DOHH2 (cell line): ENCODE results near the gene TEX51.

Experiments
- H3F3A ChIP-seq: fragments of 200-600 bp; sonication (generic), shearing (Covaris generic); 2 replicates; pipeline ENCODE4 v1.6.0; 2016; ENCODE audit warnings: antibody characterized with exemption, mild to moderate bottlenecking; ENCODE audit not compliant: control insufficient read depth, insufficient read depth
- H3K27ac ChIP-seq: fragments of 200-600 bp; sonication (generic); 2 replicates; pipeline ENCODE4 v1.5.1; 2014; ENCODE audit warnings: low read depth, mild to moderate bottlenecking, low read length, moderate library complexity
- H3K27me3 ChIP-seq: fragments of 200-600 bp; sonication (generic); 2 replicates; pipeline ENCODE4 v1.6.1; 2014; ENCODE audit warnings: mild to moderate bottlenecking, low read length, mixed read lengths; ENCODE audit not compliant: control insufficient read depth
- H3K36me3 ChIP-seq: fragments of 200-600 bp; sonication (generic); 2 replicates; pipeline ENCODE4 v1.6.1; 2014; ENCODE audit warnings: mild to moderate bottlenecking, low read length, moderate library complexity, mixed read lengths; ENCODE audit not compliant: control insufficient read depth
- H3K4me1 ChIP-seq: fragments of 200-600 bp; sonication (generic); 2 replicates; pipeline ENCODE4 v1.6.1; 2014; ENCODE audit warnings: mild to moderate bottlenecking, low read length, mixed read lengths; ENCODE audit not compliant: control insufficient read depth
- H3K4me2 ChIP-seq: fragments of 200-600 bp; sonication (generic); 2 replicates; pipeline ENCODE4 v1.6.0; 2014; ENCODE audit warnings: mild to moderate bottlenecking, low read length, moderate library complexity
- H3K4me3 ChIP-seq: fragments of 200-600 bp; sonication (generic); 2 replicates; pipeline ENCODE4 v1.5.1; 2014; ENCODE audit warnings: mild to moderate bottlenecking, low read length, mixed read lengths
- H3K79me2 ChIP-seq: fragments of 200-600 bp; sonication (generic); 2 replicates; pipeline ENCODE4 v1.6.1; 2014; ENCODE audit warnings: mild to moderate bottlenecking, low read length, mixed read lengths; ENCODE audit not compliant: control insufficient read depth
- H3K9me2 ChIP-seq: fragments of 200-600 bp; sonication (generic); replicated peaks from 2 replicates; pipeline ENCODE4 v1.6.1; 2014; ENCODE audit warnings: mild to moderate bottlenecking, low read length, mixed read lengths; ENCODE audit not compliant: control insufficient read depth
- H3K9me3 ChIP-seq: fragments of 200-600 bp; sonication (generic); 2 replicates; pipeline ENCODE4 v1.6.1; 2014; ENCODE audit warnings: antibody characterized with exemption, low read length, mixed read lengths; ENCODE audit not compliant: control insufficient read depth, insufficient read depth
- H4K20me1 ChIP-seq: fragments of 200-600 bp; sonication (generic); 2 replicates; pipeline ENCODE4 v1.6.0; 2014; ENCODE audit warnings: low read depth, mild to moderate bottlenecking, antibody characterized with exemption, low read length, moderate library complexity; ENCODE audit not compliant: control insufficient read depth, insufficient read depth
- EZH2phosphoT487 ChIP-seq: fragments of 200-600 bp; sonication (generic); IDR thresholded peaks from 2 replicates; pipeline ENCODE4 v1.6.1; 2017; ENCODE audit warnings: borderline replicate concordance, mild to moderate bottlenecking, antibody characterized with exemption, low read length, moderate library complexity, mixed read lengths
- TF ChIP-seq, protein P1 (sequence below): fragments of 200-600 bp; sonication (generic); IDR thresholded peaks from one replicate; pipeline ENCODE4 v1.5.1; 2014; ENCODE audit warnings: antibody characterized with exemption, mild to moderate bottlenecking, low read depth, low read length; ENCODE audit not compliant: poor library complexity, severe bottlenecking

The TEX51 gene

DNA sequence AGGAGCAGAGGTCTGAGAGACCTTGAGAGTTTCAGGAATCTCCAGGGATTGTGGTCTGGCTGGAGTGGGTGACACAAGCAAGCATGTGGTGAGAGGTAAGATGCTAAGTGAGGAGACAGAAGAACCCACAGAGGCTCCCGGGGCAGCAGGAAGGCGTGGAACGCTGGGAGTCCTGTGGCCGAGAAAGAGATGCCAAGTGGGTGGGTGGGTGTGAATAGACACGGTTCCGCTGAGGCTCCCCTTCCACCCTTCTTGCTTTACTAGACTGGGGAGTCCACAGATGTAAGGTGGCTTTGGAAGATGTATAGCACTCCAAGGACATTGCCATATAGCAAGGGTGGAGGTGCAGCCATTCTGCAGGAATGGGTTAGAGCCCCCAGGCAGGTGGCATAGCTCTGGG, 4.2 kb downstream of the TEX51 start:
- Histone ChIP-seq H3F3A (peaks cover 3% of the 10 kb centered on the region; the same call in 1 of the 2 replicates), H3K27ac (no peak overlapping the region), H3K9me3 (0 out of 2 replicates have a peak, but pooled peaks cover 3% of the 10 kb centered on the region), H3K4me3 (no peak overlapping the region), H4K20me1 (no peaks in the 10 kb centered on the region), H3K4me2 (no peak overlapping the region), H3K9me2 (no peaks in the 10 kb centered on the region), H3K36me3 (no peaks in the 10 kb centered on the region), H3K27me3 (peaks cover 3% of the 10 kb centered on the region; the same call in 1 of the 2 replicates), H3K79me2 (no peaks in the 10 kb centered on the region), H3K4me1 (peaks cover 65% of the 10 kb centered on the region)
- no peak for TF ChIP-seq EZH2phosphoT487
- TF ChIP-seq, protein P1, sequence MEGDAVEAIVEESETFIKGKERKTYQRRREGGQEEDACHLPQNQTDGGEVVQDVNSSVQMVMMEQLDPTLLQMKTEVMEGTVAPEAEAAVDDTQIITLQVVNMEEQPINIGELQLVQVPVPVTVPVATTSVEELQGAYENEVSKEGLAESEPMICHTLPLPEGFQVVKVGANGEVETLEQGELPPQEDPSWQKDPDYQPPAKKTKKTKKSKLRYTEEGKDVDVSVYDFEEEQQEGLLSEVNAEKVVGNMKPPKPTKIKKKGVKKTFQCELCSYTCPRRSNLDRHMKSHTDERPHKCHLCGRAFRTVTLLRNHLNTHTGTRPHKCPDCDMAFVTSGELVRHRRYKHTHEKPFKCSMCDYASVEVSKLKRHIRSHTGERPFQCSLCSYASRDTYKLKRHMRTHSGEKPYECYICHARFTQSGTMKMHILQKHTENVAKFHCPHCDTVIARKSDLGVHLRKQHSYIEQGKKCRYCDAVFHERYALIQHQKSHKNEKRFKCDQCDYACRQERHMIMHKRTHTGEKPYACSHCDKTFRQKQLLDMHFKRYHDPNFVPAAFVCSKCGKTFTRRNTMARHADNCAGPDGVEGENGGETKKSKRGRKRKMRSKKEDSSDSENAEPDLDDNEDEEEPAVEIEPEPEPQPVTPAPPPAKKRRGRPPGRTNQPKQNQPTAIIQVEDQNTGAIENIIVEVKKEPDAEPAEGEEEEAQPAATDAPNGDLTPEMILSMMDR = no peak

DNA sequence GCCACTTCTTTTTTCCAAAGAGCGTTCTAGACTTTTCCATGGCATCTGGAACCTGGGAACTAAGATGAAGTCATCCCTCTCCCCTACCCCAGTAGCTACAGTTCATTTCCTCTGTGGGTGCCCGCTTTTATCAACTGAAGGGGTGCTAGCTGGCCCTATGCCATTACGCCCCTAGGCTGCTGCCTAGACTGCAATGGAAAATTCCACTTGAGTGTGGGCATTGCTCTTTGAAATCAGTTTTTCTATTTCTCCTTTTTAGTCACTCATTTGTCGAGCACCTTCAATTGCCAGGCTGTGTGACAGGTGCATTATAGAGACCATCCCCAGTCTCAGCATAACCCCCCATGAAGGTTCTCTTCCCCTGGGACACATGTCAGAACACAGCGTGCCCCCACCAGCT, 7.3 kb downstream of the TEX51 start:
- Histone ChIP-seq H3K9me3 (0 out of 2 replicates have a peak, but pooled peaks cover 3% of the 10 kb centered on the region), H3K4me1 (peaks cover 92% of the 10 kb centered on the region), H3K36me3 (no peaks in the 10 kb centered on the region), H3F3A (peaks cover 3% of the 10 kb centered on the region; the same call in 1 of the 2 replicates), H4K20me1 (no peaks in the 10 kb centered on the region), H3K9me2 (no peaks in the 10 kb centered on the region), H3K4me2 (peak overlapping the region; percentile 62), H3K79me2 (no peaks in the 10 kb centered on the region), H3K4me3 (peak overlapping the region; percentile 34), H3K27me3 (peaks cover 3% of the 10 kb centered on the region; the same call in 1 of the 2 replicates), H3K27ac (peak overlapping the region; percentile 83)
- no peak for TF ChIP-seq EZH2phosphoT487
- TF ChIP-seq, protein P1 = no peak

DNA sequence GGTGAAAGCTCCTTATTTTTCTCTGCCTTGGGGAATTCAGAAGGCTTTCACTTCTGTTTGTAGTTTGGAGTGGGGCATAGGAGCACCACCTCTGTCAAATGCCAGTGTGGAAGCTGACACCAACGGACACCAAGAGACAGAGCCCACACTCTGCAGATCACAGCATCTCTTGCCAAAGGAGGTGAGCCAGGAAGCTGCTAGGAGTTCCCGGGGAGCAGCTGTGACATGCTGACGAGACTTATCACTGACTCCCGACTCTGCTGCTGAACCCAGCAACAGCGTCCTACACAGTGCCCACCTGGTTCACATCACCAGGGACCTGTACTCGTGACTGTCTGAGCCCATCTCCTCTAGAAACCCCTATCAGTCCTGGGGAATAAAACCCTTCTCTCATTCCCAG, 8.1 kb downstream of the TEX51 start:
- H4K20me1 ChIP-seq = no peaks in the 10 kb centered on the region
- H3K27ac ChIP-seq = no peak overlapping the region
- no peaks in the 10 kb centered on the region for H3K9me2 ChIP-seq
- H3K4me3 ChIP-seq = no peak overlapping the region
- H3K36me3 ChIP-seq = no peaks in the 10 kb centered on the region
- peaks cover 3% of the 10 kb centered on the region; the same call in 1 of the 2 replicates for H3K27me3 ChIP-seq
- no peak overlapping the region for H3K4me2 ChIP-seq
- TF ChIP-seq, protein P1 = no peak
- TF ChIP-seq EZH2phosphoT487 = no peak
- H3K4me1 ChIP-seq = peaks cover 99% of the 10 kb centered on the region
- no peaks in the 10 kb centered on the region for H3K79me2 ChIP-seq
- H3K9me3 ChIP-seq = 0 out of 2 replicates have a peak, but pooled peaks cover 3% of the 10 kb centered on the region
- peaks cover 3% of the 10 kb centered on the region; the same call in 1 of the 2 replicates for H3F3A ChIP-seq
